ENCODE data around the gene TOGARAM1.

TOGARAM1 gene

DNA sequence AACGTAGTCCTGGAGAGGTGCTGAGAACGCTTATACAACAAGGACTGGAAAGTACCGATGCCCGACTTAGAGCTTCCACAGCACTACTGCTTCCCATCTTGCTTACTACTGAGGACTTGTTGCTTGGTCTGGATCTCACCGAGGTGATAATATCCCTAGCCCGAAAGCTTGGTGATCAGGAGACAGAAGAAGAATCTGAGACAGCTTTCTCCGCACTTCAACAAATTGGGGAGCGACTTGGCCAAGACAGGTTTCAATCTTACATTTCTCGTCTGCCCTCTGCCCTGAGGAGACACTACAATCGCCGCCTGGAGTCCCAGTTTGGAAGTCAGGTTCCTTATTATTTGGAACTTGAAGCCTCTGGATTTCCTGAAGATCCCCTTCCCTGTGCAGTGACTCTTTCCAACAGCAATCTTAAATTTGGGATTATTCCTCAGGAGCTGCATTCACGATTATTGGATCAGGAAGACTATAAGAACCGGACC, 1.1 kb downstream of the TOGARAM1 start:
- DNase-seq = no peak

DNA sequence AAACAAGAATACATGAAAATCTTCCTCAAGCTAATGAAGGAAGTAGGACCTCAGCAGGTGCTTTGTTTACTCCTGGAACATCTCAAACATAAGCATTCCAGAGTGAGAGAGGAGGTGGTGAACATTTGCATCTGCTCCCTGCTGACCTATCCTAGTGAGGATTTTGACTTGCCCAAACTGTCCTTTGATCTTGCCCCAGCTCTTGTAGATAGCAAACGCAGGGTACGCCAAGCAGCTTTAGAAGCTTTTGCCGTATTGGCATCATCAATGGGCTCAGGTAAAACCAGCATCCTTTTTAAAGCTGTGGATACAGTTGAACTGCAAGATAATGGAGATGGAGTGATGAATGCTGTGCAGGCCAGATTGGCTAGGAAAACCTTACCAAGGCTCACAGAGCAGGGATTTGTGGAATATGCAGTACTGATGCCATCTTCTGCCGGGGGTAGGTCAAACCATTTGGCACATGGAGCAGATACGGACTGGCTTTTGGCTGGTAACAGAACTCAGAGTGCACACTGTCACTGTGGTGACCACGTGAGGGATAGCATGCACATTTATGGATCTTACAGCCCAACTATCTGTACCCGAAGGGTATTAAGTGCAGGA, 1.9 kb downstream of the TOGARAM1 start:
- DNase-seq = peak in 1 of 2 experiments; percentile 48

DNA sequence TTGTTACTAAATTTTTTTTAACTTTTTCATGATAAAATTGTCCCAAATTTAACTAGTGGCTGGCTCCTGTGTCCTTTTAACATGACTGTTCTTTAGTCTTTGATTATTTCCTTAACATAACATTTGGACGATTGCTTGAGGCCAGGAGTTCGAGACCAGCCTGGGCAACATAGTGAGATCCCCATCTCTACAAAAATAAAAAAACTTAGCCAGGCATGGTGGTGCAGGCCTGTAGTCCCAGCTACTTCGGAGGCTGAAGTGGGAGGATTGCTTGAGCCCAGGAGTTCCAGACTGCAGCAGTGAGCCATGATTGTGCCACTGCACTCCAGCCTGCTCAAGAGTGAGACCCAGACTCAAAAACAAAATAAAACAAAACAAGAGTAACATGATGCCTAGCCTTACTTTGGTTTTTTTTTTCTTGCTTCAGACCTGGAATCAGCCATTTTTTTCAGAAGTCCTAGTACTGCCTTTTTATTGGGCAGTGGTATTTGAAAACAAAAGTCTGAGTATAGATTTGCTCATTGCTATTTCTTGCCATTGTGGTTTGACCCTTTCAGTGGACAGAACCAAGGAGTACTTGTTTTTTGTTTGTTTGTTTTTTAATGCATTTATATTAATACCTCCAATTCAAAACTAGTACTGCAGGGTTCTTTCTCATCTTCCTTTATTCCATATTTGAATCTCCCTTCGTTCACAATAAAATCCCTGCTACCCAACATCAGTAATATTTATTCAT, 4.8 kb downstream of the TOGARAM1 start:
- no peak for DNase-seq

DNA sequence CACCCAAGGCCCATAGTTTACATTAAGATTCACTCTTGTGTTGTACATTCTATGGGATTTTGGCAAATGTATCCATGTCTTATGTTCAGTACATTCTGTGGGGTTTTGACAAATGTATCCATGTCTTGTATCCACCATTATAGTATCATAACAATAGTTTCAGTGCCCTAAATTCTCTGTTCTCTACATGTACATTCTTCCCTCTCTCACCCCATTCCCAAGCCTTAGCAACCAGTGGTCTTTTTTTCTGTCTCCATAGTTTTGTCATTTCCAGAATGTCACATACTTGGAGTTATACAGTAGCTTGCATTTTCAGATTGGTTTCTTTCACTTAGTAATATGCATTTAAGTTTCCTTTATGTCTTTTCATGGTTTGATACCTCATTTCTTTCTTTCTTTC, 6.7 kb downstream of the TOGARAM1 start:
- DNase-seq = no peak

DNA sequence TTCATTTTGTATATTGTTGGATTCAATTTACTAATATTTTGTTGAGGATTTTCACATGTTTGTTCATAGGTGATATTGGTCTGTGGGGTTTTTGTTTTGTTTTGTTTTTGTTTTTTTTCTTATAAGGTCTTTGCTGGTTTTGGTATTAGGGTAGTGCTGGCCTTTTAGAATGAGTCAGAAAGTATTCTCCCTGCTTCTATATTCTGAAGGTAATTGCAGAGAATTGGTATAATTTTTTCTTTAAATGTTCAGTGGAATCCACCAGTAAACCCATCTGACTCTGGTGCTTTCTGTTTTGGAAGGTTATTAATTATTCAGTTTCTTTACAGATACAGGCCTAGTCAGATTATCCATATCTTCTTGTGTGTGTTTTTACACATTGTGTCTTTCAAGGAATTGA, 8.9 kb downstream of the TOGARAM1 start:
- no peak for DNase-seq

DNA sequence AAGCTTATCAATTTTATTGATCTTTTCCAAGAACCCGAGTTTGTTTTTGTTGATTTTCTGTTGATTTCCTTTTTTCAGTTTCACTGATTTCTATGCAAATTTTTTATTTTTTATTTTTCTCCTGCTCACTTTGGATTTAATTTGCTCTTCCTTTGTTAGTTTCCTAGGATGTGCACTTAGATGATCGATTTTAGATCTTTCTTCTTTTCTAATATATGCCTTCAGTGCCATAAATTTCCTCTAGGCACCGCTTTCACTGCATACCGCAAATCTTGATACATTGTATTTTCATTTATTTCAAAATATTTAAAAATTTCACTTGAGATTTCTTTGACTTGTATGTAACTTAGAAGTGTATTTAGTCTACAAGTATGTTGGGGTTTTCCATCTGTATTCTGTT, 9.5 kb downstream of the TOGARAM1 start:
- DNase-seq = no peak

DNA sequence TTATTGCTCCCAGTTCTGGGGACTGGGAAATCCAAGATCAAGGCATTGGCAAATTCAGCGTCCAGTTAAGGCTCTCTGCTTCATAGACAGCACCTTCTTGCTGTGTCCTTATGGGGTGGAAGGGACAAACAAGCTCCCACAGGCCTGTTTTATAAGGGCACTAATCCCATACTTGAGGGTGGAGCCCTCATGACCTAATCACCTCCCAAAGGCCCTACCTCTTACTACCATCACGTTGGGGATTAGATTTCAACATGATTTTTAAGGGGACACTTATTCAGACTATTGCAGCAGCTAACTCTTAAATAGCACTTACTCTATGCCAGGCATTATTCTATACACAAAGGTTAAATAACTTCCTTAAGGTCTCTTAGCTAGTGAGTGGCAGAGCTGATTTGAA, 17.3 kb downstream of the TOGARAM1 start:
- DNase-seq = no peak

DNA sequence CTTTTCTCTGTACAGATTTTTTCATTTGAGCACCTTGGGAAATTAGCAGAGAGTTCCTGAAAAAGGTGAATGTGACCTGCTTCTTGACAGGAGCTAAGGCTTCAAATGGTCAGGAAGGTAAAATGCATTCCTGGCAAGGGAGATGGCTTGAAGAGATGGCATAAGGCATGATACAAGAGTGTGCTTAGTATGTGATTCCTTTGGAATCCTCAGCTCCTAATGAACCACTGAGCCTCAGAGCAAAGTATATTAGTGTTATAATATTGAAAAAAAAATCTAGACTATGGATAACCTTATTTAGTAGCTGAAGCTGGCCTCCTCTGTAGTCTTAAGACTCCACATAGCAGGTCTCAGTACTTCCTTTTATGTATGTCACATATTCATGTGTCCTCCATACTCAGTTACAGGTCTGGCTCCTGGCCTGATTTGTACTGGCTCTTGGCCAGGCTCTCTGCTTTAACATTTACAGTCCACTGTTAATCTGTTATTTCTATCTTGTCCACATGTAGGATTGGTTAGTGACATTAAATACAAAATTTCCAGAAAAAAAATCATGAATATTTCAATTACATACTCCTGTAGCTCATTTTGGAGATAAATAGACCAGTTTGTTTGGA, 17.9 kb downstream of the TOGARAM1 start:
- peak in 1 of 2 experiments; percentile 30 for DNase-seq

DNA sequence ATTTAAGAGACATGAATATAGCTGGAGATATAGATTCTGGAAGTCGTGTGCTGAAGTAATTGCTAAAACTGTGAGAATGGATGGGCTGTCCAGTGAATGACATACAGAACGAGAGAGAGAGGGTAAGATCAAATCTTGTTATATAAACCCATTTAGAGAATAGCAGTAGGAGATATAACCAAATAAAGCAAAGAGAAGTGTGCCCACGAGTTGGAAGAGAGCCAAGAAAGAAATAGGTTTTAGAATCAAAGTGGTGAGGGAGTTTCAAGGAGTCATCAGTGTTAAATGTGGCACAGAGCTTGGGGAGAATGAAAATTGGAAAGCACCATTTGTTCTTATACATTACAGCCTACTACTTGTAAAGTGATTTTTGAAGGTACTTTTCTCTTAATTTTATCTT, 19.2 kb downstream of the TOGARAM1 start:
- no peak for DNase-seq

DNA sequence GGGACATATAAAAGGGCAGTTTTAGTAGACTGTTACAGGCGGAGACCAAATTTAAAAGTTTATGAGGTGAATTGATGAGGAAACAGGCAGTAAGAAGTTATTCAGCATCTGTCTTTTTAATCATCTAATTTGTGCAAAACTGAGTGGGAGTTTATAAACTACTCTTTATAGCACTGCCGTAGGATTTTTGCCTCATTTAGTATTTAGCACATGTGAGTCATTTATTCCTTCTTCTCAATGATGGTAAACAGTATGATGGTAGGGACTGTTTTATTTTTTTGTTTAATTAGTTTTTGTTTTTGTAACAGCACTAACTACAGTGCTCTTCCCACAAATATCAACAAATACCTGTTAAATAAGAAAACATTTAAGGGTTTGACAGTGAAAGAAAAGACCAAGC, 20.6 kb downstream of the TOGARAM1 start:
- no peak for DNase-seq

DNA sequence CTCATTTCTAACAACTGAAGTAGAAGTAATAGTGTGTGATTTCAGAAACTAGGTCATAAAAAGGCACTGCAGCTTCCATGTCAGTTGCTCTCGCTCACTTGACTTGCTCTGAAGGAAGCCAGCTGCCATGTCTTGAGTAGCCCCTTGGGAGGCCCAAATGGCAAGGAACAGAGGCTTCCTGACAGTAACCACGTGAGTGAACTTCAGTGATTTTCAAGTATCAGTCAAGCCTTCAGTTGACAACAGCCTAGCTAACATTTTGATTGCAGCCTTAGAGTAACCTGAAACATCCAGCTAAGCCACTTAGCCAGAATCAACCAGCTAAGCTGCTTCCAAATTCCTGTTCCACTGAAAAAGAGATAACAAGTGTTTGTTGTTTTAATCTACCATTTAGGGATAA, 26.7 kb downstream of the TOGARAM1 start:
- no peak for DNase-seq

DNA sequence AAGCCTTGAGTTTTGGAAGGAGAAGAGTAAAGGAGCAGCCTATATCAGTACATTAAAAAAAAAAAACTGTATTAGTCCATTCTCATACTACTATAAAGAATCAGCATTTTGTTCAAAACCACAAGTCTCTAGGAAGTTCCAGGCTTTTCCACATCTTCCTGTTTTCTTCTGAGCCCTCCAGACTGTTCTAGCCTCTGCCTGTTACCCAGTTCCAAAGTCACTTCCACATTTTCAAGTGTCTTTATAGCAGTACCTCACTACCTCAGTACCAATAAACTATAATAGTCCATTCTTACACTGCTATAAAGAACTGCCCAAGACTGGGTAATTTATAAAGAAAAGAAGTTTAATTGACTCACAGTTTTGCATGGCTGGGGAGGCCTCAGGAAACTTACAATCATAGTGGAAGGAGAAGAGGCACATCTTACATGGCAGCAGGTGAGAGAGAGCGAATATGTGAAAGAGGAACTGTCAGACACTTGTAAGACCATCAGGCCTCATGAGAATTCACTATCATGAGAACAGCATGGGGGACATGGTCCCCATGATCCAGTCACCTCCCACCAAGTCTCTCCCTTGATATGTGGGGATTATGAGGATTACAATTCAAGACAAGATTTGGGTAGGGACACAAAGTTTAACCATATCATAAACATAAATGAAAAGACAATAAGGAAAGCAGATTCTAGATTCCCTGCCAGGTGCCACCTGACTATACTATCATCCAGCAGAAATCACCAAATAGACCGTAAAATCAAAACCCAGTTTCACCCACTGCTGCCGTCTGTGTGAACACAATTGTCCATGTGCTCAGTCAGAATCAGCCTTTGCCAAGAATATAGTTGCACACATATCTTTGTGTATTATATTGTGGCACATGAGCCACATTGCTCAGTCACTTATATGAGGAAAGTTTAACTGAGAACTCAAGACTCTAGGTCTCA, 27.8 kb downstream of the TOGARAM1 start:
- DNase-seq = no peak

DNA sequence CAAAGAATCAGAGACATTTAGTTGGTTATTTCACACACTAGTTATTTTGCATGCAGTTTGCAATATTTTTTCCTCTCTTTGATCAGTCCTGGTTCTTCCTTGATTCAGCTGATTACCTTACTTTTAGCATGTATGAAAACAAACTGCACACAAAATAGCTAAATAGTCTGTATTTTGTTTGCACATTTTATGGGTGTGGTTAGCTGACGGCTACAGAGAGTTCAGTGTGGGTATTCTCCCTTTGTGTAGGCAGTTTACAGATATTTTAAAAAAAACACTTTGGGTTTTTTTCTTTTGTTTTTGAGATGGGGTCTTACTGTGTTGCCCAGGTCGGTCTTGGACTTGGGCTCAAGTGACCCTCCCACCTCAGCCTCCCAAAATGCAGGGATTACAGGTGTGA, 28.5 kb downstream of the TOGARAM1 start:
- DNase-seq = no peak

DNA sequence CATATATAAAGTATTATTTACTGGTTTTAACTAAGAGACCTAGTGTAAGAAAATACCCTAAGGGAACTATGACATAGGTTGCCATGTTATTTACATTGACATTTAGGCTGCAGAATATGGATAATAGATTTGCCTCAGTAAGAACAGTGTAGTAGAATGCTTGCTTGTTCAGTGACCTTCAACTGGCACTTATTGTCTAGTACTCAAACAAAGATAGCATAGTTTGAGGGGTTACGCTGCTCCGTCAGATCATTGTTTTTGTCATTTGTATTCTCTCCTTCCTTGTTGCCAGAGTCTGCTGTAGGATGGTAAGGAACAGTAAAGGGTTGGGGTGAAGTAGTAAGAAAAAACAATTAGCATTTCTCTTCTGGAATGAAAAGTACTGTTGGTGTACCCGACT, 33.2 kb downstream of the TOGARAM1 start:
- DNase-seq = no peak

DNA sequence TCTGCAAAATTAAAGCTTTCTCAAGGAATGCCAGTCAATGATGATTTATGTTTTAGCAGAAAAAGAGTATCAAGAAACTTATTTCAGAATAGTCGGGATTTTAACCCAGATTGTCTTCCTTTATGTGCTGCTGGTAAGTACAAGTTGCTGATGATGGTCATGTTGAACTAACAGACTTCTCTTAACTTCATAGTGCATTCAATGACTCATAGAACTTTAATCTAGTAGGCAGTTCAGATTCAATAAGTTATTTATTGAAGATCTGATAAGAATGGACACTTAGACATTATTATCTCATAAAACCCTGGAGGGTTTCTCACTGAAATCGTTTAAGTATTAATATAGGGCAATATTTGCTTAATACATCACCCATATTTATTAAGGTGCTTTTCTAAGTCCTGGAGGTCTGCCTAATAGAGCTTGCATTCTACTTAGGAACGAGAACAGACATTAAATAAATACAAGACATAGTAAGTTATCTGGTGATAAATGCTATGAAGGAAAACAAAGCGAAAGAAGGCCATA, 33.8 kb downstream of the TOGARAM1 start:
- no peak for DNase-seq

DNA sequence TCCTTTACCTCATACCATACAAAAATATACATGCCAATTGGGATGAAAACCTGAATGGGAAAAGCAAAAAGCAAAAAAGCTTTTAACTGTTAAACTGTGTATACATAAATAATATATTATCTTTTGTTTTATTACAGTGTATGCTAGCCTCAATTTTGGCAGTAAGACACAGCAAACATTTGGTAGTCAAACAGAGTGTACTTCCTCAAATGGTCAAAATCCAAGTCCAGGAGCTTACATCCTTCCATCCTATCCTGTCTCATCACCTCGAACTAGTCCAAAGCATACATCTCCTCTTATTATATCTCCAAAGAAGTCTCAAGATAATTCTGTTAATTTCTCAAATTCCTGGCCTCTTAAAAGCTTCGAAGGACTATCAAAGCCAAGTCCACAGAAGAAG, 41.9 kb downstream of the TOGARAM1 start:
- no peak for DNase-seq

DNA sequence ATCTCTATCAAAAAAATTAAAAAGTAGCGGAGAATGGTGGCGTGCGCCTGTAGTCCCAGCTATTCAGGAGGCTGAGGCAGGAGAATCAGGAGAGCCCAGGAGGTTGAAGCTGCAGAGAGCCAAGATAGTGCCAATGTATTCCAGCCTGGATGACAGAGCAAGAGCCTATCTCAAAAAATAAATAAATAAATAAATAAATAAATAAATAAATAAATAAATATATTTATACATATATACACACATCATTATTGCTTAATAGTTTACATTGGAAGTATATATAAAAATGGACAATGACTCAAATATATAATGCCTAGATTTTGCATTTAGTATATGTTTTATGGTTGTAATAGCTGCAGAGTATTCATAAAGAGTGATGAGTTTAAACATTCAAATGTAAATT, 53.1 kb downstream of the TOGARAM1 start:
- no peak for DNase-seq

DNA sequence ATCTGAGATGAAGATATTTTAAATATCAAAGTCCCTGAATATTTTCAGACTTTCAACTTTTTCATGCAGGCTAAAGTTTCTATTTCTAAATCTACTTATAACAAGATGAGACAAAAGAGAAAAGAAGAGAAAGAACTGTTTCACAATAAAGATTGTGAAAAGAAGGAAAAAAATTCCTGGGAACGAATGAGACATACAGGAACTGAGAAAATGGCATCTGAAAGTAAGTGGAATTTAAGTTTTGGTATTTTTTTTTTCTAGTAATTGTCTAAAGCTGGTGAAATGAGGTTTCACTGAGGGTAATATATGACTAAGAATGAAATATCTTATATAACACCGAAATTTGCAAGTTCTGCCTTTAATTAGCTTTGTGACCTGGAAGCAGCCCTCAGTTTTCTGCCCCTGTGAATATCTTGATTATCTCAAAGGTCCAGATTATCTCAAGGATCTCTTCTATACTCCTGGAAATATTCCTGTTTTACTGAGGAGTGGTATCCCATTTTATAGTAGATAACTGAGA, 66.2 kb downstream of the TOGARAM1 start:
- DNase-seq = no peak

DNA sequence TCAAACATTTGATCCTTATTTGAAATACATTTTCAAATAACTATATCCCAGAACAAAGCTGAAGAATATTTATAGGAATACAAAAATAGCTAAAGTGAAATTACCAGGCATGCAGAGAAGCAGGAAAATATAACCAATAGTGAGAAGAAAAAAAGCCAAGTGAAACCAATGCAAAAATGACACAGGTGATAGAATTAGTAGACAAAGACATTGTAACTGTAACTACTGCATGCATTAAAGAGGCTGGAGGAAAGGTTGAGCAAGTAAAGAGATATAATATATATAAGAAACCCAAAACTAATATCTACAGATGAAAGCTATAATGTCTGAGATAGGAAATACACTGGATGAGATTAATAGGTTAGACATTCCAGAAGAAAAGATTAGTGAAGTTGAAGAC, 72.7 kb downstream of the TOGARAM1 start:
- no peak for DNase-seq

DNA sequence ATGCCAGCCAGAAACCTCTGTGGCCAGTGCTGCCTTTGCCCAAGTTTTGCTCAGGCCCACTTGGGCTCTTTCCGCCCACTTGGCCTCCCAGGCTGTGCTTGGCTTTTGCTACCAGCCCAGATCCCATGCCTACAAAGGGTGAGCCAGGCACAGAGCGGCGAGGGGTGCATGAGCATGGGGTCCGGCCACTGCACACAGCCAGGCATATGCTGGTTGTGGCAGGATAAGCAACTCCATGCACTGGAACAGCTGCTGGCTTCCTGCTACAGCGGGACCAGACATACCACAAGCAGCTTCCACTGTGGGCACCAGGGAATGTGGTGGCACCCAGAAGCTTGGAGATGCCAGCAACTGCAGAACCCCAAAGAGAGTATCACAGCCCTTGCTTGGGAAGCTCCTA, 76.3 kb downstream of the TOGARAM1 start:
- DNase-seq = no peak

DNA sequence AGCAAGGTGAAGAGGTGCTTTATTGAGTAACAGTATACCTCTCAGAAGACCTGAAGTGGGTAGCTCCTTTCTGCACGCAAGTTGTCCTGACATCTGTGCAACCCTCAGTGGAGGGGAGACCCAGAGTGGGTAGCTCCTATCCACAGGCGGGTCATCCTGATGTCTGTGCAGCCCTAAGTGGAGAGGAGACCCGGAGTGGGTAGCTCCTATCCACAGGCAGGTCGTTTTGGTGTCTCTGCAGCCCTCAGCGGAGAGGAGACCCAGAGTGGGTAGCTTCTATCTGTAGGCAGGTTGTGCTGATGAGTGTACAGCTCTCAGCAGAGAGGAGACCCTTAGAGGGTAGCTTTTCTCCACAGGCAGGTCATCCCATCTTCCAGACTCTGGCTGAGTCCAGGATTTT, 76.9 kb downstream of the TOGARAM1 start:
- DNase-seq = no peak

DNA sequence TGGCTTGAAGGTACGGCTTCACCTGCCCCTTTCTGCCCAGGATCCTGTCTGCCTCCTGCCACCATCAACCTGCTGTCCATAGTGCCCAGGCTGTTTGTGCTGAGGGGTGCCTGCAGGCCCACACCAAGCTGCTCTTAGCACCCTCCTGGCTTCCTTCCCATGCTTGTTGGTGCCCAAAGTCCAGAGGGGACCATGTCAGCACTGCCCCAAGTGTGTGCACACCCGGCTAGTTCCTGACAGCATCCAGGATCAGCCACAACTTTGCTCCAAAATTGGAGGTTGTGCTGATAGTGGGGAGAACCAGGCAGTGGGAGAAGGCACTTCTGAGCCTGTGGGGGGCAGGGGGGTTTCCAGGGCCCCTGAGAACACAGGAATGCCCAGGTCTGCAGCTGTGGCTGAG, 77.4 kb downstream of the TOGARAM1 start:
- no peak for DNase-seq

DNA sequence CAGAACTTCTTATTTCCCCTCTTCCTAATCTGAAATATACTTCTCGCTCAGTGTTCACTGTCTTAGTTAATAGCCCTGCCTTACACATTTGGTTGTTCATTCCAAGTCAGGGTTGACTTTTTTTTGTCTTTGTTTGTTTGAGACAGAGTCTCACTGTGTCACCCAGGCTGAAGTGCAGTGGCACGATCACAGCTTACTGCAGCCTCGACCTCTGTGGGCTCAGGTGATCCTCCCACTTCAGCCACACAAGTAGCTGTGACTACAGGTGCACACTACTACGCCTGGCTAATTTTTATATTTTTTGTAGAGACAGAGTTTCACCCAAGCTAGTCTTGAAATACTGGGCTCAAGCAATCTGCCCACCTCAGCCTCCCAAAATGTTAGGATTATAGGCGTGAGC, 79.7 kb downstream of the TOGARAM1 start:
- no peak for DNase-seq
